Osteoblast (primary cell): Measurements from ENCODE around the gene LIPC. TPM values are rescaled to one million over a fixed set of nuclear protein-coding genes. Genes with fewer than 3 reads are reported as not detected.

Experiments
- DNase-seq: peaks from one replicate; pipeline ENCODE4 v3.0.0; 2011; ENCODE audit warnings: low spot score, mixed read lengths; ENCODE audit not compliant: insufficient read length; ENCODE audit errors: missing footprints
- H2AFZ ChIP-seq: 2 replicates; pipeline ENCODE4 v1.6.0; 2011; ENCODE audit warnings: mild to moderate bottlenecking, low read length
- H3K27ac ChIP-seq: 2 replicates; pipeline ENCODE4 v1.5.1; 2011; ENCODE audit warnings: mild to moderate bottlenecking, low read depth, low read length, moderate library complexity
- H3K27me3 ChIP-seq: 2 replicates; pipeline ENCODE4 v1.6.0; 2012; ENCODE audit warnings: mild to moderate bottlenecking, control low read depth, inconsistent platforms, low read length, moderate library complexity; ENCODE audit not compliant: insufficient read depth
- H3K36me3 ChIP-seq: 2 replicates; pipeline ENCODE4 v1.5.1; 2011; ENCODE audit warnings: mild to moderate bottlenecking, low read length, control low read depth, moderate library complexity; ENCODE audit not compliant: insufficient read depth
- H3K4me1 ChIP-seq: 2 replicates; pipeline ENCODE4 v1.5.1; 2011; ENCODE audit warnings: mild to moderate bottlenecking, low read length, control low read depth, moderate library complexity; ENCODE audit not compliant: insufficient read depth
- H3K4me2 ChIP-seq: 2 replicates; pipeline ENCODE4 v1.6.0; 2011; ENCODE audit warnings: mild to moderate bottlenecking, low read length; ENCODE audit not compliant: insufficient read depth
- H3K4me3 ChIP-seq: fragments of 200-600 bp; sonication (generic); 3 replicates; pipeline ENCODE4 v1.5.1; 2012; ENCODE audit warnings: mild to moderate bottlenecking, low read length, inconsistent platforms; ENCODE audit not compliant: insufficient read depth
- H3K79me2 ChIP-seq: 2 replicates; pipeline ENCODE4 v1.6.0; 2012; ENCODE audit warnings: mild to moderate bottlenecking, low read length, control low read depth, inconsistent platforms; ENCODE audit not compliant: insufficient read depth
- H3K9me3 ChIP-seq: 2 replicates; pipeline ENCODE4 v1.5.1; 2011; ENCODE audit warnings: low read depth, low read length, control low read depth
- H4K20me1 ChIP-seq: 2 replicates; pipeline ENCODE4 v1.6.0; 2012; ENCODE audit warnings: mild to moderate bottlenecking, low read length, control low read depth; ENCODE audit not compliant: insufficient read depth
- CTCF ChIP-seq: IDR thresholded peaks from 2 replicates; pipeline ENCODE4 v1.5.1; 2011; ENCODE audit warnings: mild to moderate bottlenecking, low read depth, low read length, moderate library complexity; ENCODE audit errors: extremely low read depth
- total RNA-seq: library from RNA; depleted of rRNA; stranded (reverse); fragments of >200 nt; gene quantifications from 2 replicates; pipeline ENCODE4 v1.2.3, GENCODE V29; 2012

LIPC gene
- total RNA-seq, 1 donor: 1.1 TPM

GRCh38 chr15:58490888-58491473 lies 59.2 kb downstream of the LIPC start:
- Histone ChIP-seq H3K4me1 (no peaks in the 10 kb centered on the region), H2AFZ (no peak overlapping the region), H3K9me3 (no peaks in the 10 kb centered on the region), H3K36me3 (no peaks in the 10 kb centered on the region), H3K27ac (no peak overlapping the region), H3K4me2 (no peak overlapping the region), H3K4me3 (no peak overlapping the region), H4K20me1 (no peaks in the 10 kb centered on the region), H3K27me3 (no peaks in the 10 kb centered on the region), H3K79me2 (no peaks in the 10 kb centered on the region)
- DNase-seq: no peak
- no peak for TF ChIP-seq CTCF

- no peaks in the 10 kb centered on the region for H4K20me1 ChIP-seq
- H3K4me1 ChIP-seq: no peaks in the 10 kb centered on the region
- no peak overlapping the region for H2AFZ ChIP-seq
- no peaks in the 10 kb centered on the region for H3K79me2 ChIP-seq
- no peak overlapping the region for H3K27ac ChIP-seq
- no peak for DNase-seq
- no peak for TF ChIP-seq CTCF
- no peaks in the 10 kb centered on the region for H3K36me3 ChIP-seq
- no peaks in the 10 kb centered on the region for H3K9me3 ChIP-seq
- no peak overlapping the region for H3K4me2 ChIP-seq
- H3K27me3 ChIP-seq: peaks cover 3% of the 10 kb centered on the region
- H3K4me3 ChIP-seq: no peak overlapping the region
Observed at GRCh38 chr15:58491499-58492202, 59.9 kb downstream of the LIPC start.

GRCh38 chr15:58492661-58493397 lies 61.0 kb downstream of the LIPC start:
- H3K4me3 ChIP-seq: no peak overlapping the region
- H4K20me1 ChIP-seq: no peaks in the 10 kb centered on the region
- TF ChIP-seq CTCF: no peak
- DNase-seq: no peak
- H3K4me1 ChIP-seq: no peaks in the 10 kb centered on the region
- no peak overlapping the region for H3K27ac ChIP-seq
- no peaks in the 10 kb centered on the region for H3K36me3 ChIP-seq
- no peaks in the 10 kb centered on the region for H3K79me2 ChIP-seq
- H3K27me3 ChIP-seq: peaks cover 3% of the 10 kb centered on the region
- no peaks in the 10 kb centered on the region for H3K9me3 ChIP-seq
- no peak overlapping the region for H2AFZ ChIP-seq
- no peak overlapping the region for H3K4me2 ChIP-seq

GRCh38 chr15:58494567-58494966 lies 62.8 kb downstream of the LIPC start:
- Histone ChIP-seq H4K20me1 (no peaks in the 10 kb centered on the region), H3K36me3 (no peaks in the 10 kb centered on the region), H3K79me2 (no peaks in the 10 kb centered on the region), H3K4me2 (no peak overlapping the region), H3K27me3 (peaks cover 3% of the 10 kb centered on the region), H3K4me1 (peaks cover 8% of the 10 kb centered on the region), H3K9me3 (no peaks in the 10 kb centered on the region), H3K4me3 (no peak overlapping the region), H3K27ac (no peak overlapping the region), H2AFZ (no peak overlapping the region)
- TF ChIP-seq CTCF: no peak
- no peak for DNase-seq
